22Rv1 (cell line): ENCODE results near the gene TAF11L14.

Experiments used
- H3K27ac ChIP-seq: fragments of 450-650 bp; 2 replicates; pipeline ENCODE4 v1.5.1; 2017
- ZFX ChIP-seq: fragments of 450-650 bp; IDR thresholded peaks from 2 replicates; pipeline ENCODE4 v1.6.1; 2017; ENCODE audit warnings: antibody characterized with exemption, borderline replicate concordance
- TF ChIP-seq, protein P1 (sequence below): fragments of 450-650 bp; IDR thresholded peaks from 2 replicates; pipeline ENCODE4 v1.5.1; 2017; ENCODE audit warnings: mild to moderate bottlenecking

The TAF11L14 gene

GRCh38 chr5:17678751-17679324, 44.6 kb downstream of the TAF11L14 start:
- TF ChIP-seq, protein P1, sequence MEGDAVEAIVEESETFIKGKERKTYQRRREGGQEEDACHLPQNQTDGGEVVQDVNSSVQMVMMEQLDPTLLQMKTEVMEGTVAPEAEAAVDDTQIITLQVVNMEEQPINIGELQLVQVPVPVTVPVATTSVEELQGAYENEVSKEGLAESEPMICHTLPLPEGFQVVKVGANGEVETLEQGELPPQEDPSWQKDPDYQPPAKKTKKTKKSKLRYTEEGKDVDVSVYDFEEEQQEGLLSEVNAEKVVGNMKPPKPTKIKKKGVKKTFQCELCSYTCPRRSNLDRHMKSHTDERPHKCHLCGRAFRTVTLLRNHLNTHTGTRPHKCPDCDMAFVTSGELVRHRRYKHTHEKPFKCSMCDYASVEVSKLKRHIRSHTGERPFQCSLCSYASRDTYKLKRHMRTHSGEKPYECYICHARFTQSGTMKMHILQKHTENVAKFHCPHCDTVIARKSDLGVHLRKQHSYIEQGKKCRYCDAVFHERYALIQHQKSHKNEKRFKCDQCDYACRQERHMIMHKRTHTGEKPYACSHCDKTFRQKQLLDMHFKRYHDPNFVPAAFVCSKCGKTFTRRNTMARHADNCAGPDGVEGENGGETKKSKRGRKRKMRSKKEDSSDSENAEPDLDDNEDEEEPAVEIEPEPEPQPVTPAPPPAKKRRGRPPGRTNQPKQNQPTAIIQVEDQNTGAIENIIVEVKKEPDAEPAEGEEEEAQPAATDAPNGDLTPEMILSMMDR, result no peak
- no peak for TF ChIP-seq ZFX
- no peak overlapping the region for H3K27ac ChIP-seq

GRCh38 chr5:17679597-17680203, 45.4 kb downstream of the TAF11L14 start:
- TF ChIP-seq ZFX, result no peak
- TF ChIP-seq, protein P1, result no peak
- no peak overlapping the region for H3K27ac ChIP-seq

GRCh38 chr5:17680737-17681136, 46.5 kb downstream of the TAF11L14 start:
- TF ChIP-seq, protein P1, result no peak
- TF ChIP-seq ZFX, result no peak
- H3K27ac ChIP-seq, result no peak overlapping the region
